Stimulated activated CD8-positive, alpha-beta memory T cell treated with anti-CD3 and anti-CD28 coated beads, Interleukin-7, amount 100 ng/mL, for 1 hour (primary cell): ENCODE results near the gene ZFYVE1.
A peak's percentile ranks its signal among the peaks of the same experiment; 100 is the strongest.
"Not testable (repeated sequence)": the region's sequence is repeated elsewhere in the genome, so short reads cannot be mapped to it uniquely, and the experiment has no call there.

Source experiments
- DNase-seq, 2 donors: peaks; one replicate each; pipeline ENCODE4 v3.0.0-alpha.2; 2020; ENCODE audit warnings: low read depth in 2 of 2

Gene ZFYVE1

DNA sequence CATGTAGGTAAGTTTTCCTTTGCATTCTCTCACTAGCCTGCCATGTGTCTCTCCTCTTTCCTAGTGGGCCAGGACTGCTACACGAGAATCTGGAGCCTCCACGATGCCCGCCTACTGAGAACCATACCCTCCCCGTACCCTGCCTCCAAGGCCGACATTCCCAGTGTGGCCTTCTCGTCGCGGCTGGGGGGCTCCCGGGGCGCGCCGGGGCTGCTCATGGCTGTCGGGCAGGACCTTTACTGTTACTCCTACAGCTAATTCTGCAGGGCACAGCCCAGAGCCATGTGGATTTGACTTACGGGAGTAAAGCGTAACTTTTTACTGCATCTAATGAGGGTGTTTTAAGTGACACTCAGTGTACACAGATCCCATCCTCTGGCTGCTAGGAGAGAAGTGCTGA is 68.4 kb downstream of the ZFYVE1 start:
- DNase-seq: no peak

DNA sequence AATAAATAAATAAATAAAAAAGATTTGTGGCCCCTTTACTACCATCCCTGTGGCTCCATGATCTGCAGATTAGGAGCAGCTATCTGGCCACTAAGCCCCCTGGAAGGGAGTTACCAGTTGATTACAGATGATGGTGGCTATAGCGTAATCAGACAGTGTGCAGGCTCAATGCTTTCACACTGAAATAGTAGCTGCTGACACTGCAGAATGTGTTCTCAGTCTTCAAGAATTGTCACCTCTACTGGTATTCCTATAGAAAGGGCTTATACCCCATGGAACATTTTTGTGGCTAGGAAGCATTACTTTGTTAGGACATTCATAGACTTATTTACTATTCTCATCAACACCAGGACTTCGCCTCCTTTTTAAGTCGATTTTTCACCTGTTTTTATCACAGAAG is 69.7 kb downstream of the ZFYVE1 start:
- DNase-seq: no peak

DNA sequence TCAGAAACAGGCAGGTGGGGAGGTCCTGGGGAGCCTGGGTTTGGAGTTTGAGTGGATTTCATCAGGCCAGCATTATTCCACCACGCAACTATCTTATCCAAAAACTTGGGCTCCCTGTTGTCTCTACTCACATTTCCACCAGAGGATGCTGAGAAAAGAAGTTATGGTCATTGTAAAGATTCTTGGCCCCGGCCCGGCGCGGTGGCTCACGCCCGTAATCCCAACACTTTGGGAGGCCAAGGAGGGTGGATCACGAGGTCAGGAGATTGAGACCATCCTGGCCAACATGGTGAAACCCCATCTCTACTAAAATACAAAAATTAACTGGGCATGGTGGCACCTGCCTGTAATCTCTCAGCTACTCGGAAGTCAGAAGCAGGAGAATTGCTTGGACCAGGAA is 70.2 kb downstream of the ZFYVE1 start:
- DNase-seq: not testable (repeated sequence)

DNA sequence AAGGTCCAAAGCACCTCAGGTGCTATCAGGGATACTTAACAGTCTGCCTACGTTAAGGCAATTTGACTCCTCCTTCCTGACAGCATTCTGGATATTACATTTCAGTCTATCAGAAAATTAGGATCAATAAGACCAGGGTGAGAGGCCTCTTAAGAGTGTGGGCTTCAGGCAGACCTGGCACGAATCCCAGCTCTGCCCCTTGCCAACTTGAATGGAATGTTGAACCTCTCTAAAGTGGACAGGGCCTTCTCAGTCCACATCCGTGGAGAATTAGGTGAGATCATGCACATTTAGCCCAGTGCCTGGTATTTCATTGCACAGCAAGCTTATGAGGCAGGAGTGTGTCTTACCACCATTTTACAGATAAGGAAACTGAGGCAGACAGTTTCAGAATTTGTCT is 74.7 kb downstream of the ZFYVE1 start:
- no peak for DNase-seq

DNA sequence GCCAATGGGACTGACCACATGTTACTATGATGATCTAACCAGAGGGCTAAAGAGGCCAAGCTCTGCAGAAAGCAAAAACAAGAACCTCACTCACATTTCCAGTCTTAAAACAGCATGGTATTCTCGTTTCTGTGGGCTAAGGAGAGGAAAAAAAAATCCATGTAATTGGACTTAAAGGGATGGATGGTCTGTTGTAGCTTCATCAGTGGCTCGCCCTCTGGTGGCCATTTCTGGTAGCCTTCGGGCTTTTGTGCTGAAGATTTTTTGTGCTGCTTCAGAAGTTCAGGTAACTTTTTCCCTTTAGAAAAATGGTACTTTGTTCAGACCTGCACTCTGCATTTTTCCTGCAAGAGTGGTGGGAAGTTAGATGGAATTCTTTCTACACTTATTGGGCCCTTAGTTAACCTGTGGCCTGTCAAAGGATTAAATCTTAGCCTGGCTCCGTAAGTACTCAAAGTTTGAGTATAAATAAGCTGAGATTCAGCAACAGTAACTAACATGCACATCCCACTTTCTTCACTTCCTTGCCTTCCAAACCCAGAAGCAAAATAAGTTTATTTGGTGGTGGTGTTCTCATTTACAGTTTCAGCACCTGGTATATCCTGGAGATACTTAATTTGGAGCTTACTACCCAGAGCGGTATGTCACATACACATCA is 78.3 kb downstream of the ZFYVE1 start:
- DNase-seq: peak; percentile 34 to 52

DNA sequence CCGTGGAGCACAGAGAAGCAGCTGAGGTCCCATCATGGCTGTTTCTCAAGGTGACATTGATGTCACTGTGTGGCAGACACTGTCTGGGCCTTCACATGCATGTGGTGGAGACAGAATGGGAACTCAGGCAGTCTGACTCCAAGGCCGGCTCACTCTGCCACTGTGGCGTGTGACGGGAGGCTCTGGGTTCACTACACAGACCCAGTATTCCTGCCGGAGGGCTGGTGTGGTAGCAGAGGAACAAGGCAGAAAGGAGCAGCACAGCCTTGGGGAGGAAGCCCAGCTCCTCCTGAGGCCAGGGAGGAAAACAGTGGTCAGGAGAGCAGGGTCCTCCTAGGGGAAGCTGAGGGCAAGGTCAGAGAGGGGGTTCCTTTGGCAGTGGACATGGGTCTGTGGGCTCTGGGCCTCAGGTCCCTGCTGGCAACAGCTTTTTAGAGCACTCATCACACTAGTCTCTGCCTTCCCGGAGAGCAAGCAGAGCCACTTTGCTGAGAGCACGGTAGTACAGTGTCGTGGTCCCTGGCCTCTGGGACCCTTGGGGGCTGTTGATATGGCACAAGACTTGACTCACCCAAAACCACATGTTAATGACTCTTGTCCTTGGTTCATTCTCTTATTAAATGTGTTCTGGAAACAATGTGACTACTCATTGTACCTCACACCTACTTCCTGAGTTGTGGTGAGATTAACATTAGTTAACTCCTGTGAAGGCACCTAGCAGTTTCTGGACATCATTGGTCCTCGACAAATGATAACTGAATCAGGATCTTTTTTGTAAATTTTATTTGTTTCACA is 79.3 kb downstream of the ZFYVE1 start:
- no peak for DNase-seq

DNA sequence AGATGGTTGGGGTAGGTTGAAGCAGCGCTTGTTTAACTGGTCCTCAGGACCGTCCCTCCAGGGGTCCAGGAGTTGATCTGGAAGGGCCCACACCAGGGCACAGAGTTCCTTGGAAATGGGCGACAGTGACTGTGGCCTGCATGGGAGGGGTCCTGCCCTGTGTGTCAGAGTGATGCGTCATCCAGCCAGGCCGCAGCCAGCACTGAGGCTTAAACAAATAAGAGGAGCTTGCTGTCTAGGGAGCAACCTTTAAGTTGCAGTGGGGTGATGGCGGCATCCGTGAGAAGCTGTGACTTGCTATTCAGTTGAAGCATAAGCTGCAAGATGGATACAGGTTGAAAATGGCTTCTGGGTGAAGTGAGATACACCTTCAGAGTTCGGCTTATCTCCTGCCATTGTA is 80.4 kb downstream of the ZFYVE1 start:
- DNase-seq: no peak

DNA sequence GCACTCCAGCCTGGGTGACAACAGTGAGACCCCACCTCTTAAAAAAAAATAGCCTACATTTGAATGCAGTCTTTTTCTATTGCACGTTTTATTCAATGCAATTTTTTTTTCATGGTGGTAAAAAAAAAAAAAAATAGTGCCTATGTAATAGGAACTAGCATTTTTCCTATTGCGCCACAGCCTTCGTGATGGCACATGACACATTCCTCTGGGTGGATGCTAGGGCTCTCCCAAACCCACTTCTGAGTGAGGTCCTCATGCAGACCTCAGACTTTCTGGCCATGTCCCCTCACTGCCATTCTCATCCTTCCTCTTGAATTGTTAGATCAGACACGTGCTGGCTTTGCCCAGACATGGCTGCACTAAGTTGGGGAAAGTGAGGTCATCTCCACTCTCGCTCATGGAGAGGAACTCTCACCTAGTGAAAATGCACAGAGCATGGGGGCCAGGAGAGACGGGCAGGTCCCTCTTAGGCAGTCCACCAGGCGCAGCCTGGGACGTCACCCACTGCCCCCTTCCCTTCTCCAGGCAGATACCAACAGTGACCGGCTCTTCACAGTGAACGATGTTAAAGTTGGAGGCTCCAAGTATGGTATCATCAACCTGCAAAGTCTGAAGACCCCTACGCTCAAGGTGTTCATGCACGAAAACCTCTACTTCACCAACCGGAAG is 81.4 kb downstream of the ZFYVE1 start:
- no peak for DNase-seq

DNA sequence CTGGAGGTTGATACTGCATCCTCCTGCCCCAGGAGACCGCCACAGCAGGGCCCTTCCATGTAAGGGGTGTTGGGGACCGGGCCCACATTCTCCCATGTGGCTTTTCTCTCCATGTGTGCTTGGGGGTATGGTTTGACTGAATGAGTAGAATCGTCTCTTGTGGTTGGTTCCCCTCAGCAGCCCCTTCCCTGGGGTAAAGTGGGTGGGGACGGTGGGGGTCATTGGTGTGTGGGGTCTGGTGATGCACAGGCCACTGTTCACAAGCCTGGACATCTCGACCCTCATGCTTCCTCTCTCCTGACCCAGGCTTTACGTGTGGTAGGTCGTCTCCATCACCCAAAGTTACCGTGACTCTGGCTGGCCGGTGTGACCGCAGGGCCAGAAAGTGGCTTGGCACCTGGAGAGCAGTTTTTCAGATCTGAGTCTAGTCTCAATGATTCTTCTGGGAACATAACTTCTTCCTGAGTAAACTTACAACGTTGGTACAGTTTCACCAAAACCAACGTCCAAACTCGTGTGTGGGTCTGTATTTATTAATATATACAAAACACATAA is 83.0 kb downstream of the ZFYVE1 start:
- no peak for DNase-seq

DNA sequence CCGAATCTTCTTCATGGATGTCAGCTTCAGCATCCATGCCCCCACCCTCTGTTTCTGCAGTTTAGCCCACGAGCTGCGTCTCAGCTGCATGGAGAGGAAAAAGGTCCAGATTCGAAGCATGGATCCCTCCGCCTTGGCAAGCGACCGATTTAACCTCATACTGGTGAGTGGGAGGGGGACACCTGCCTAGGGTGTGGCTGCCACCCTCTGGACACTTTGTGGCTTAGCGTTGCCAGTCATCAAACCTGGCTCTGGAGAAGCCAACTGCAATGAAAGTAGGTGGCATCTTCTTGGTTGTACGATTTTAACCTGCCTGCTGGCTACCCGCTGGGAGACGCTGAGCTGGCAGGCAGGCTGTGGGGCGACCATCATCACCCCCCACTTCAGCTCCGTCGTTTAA is 84.0 kb downstream of the ZFYVE1 start:
- DNase-seq: no peak

DNA sequence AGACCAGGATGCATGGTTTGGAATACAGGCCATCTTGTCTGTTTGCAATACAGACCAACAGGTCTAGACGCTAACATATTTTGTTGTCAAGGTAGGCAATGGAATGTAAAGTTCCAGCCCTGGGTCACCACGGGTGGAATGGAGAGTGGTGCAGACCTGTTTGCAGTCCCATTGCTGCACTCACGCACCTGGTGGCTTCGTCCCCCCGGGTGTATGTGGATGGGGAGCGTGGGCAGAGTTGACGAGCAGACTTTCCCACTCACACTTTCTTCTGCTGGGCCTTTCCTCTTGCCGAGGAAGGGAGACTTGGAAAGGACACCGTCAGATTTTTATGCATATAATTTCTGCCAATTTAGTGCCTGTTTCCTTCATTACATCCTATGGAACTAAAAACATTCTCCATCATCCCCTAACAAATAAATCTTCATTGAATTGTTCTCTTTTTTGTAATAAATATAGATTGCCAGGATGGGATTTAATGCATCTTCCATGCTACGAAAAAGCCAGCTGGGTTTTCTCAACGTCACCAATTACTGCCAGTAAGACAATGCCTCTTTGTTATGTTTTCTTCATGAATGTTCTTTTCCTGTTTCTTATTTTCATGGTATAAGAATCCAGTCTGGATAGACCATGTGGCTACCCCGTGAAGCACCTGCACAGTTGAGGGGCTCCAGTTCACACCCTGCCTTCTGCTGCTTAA is 85.5 kb downstream of the ZFYVE1 start:
- DNase-seq: no peak

DNA sequence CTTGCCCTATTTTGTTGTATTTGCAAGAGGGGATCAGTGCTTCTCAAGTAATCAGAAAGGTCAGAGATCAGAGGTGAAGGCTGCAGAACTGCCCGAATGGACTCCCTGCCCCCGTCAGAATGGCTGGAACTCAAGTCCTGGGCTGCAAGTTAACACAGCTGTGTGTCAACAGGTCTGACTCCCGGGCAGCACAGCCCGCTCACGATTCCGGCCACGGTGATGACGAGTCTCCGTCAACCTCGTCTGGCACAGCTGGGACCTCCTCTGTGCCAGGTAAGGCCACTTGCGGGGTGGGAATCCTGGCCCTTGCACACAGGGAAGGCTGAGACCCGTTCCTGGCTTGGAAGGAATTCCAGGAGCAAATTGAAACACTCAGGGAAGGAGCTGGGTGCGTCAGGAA is 87.3 kb downstream of the ZFYVE1 start:
- DNase-seq: no peak

DNA sequence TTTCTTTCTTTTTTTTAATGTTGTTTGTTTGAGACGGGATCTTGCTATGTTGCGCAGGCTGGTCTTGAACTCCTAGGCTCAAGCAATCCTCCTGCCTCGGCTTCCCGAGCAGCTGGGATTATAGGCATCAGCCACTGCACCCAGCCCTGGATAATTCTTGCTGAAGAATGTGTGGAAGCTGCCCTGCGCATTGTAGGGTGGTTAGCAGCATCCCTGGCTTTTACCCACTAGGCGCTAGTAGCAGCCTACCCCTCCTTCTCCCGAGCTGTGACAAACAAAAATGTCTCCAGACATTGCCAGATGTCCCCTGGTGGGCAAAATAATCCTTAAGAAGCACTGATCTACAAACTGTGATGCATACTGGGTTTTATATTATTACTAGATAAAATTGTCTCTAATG is 94.0 kb downstream of the ZFYVE1 start:
- no peak for DNase-seq

DNA sequence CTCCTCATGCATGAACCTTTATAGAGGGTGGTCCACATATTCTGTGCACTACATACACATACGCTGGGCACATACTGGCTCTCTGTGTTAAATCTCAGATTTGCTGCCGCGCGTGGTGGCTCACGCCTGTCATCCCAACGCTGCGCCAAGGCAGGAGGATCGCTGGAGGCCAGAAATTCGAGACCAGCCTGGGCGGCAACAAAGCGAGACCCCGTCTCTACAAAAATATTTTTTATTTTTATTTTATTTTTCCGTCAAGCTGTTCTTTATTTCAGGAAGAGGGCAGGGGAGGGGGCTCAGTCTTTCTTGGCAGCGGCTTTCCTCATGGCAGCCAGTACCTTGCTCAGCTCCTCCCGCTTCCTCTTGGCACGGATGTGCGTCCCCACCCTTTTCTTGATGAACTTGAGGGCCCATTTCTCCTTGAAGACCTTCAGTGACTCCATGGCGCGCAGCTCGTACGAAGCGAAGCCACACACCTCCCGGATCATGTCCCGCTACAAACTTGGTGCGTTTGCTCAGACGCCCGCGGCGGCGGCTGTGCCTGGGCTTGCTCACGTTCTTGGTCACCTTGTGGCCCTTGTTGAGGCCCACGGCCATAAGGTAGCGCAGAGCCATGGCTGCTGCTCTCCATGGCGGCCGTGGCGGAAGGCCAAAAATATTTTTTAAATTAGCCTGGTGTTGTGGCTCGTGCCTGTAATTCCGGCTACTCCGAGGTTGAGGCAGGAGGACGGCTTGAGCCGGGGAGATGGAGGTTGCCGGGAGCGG is 97.4 kb downstream of the ZFYVE1 start:
- DNase-seq: no peak

DNA sequence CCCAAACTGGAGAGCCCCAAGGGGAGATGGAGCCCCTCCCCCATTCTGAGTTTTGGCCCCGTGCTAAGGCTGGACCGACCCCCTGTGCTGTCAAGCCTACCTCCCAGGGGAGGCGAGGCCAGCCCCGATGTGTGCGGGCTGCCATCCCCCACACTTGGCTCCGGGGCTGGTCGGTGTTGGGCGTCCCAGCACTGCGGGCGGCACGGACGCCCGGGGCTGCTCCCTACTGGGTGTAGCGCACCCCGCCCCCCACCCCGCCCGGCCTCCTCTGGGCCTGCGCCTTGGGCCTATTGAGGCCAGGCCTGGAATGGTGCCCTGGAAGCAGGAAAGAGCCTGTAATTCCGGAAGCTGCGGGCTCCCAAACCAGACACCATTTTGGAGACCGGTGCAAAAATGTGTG is 98.0 kb downstream of the ZFYVE1 start:
- DNase-seq: no peak

DNA sequence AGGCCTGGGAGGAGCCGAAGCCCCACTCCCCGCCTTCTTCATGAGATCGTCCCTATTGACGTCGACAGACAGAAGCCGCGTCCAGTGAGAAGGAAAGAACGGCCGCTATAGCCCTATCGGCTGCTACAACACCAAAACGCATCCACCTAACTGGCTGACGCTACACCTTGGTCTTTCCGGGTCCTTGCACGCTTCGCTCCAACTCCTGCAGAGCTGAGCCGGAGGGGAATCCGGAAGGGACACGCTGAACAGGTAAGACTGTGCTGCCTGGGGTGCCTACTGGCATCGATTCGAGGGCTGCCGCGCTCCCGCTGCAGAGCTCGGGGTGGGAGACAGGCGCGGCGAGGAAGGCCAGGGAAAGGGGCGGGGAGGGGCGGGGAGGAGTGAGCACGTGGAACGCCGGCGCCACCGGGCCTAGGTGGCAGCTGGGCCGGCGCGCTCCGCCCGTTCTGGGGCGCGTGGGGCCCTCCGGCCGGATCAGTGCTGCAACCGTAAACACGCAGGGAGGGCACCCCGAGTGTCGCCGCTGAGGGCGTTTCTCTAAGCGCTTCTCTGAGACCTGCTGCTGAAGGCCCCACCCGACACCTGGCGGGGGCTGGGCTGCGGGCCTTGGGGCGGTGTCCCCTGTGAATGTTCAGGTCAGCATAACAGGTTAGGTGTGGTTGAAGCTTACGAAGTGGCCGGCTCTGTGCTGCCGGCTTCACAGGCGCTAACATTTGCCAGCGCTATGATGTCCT is 100.4 kb downstream of the ZFYVE1 start, which contains the start of gene DCAF4:
Gene DCAF4 (plus strand): TSS at position 173 of the 737 bp plus-strand sequence. CDS start 11,515 bp downstream, outside the sequence.
- peak; percentile 80 to 87 for DNase-seq

DNA sequence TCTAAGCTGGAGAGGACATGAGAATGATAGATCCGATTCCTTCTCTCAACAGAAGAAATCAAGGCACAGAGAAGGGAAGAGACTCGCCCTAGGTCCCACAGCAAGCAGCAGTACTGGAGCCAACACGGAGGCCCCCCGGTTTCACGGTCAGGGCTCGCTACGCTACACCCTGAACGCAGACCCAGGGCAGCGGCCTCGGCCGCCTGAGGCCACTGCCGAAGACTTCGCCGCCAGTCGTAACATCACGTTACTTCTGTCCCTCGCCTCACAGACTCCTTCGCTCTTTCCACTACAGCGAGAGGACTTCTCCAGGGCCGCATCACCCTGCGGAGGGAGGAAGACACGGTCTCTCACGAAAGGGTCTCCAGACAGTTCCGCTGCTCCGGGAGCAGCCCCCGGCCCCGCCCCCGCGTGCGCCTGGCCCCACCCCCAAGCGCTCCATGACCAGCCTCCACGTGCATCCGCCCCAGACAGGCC is 101.1 kb downstream of the ZFYVE1 start:
- no peak for DNase-seq

DNA sequence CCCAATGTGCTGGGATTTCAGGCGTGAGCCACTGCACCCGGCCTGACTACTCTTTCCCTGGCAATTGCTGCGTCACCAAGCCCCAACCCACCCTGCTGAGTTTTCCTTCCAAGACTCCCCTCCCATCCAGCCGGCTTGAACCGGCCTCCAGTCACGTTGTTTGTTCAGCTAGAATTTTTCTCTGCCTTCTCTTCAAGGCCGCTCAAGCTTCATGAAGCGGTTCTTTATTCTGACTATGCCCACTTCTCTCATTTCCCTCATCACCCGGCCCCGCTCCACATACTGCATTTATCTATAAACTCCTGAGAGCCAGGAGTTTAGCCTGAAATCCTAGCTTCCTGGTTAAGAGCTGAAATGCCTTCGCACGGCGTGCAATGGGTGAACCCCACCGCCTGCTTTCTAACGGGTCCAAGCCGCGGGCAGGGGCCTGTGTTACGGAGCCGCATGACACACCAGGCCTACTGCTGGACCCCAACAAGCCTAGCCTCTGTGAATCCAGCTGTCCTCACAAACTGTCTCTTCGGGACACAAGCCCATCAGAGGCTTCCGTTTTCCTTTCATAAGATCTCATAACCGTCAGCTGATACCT is 101.6 kb downstream of the ZFYVE1 start:
- no peak for DNase-seq

DNA sequence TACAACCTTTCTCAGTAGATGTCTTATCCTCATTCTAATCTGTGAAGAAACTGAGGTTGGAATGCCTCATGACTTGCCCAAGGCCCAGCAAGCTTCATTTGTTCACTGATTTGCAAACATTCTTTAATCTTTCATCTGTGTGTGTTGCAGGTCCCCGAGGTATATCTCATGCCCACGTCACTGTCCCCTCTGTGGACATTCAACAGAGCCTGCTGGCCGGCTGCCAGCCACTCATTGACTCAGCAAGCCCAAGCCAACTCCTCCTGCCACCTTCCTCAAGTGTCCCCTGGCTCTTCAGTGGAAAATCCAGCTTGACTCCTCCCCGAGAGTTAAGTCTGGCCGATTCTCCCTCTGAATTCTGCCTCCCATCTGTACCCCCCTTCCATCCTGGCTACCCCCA is 102.6 kb downstream of the ZFYVE1 start:
- DNase-seq: no peak

DNA sequence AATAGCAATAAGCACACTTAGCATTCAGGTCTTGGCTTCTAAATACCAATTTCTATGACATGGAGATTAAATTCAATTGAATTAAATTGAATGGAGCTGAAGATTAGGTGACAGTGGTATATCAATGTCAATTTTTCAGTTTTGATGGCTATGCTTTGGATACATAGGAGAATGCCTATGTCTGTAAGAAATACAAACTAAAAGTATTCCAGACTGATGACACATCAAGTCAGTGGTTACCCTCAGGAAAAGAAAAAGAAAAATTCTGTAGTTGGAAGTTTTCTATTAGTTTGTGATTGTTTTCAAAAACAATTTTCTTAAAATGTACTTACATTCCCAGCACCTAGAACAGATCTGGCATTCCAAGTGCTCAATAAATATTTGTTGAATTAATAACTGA is 105.5 kb downstream of the ZFYVE1 start:
- no peak for DNase-seq
